Right lobe of liver (tissue), 6 donors: ENCODE data around the gene ABCB10. TPM values are rescaled to one million over a fixed set of nuclear protein-coding genes. Genes with fewer than 3 reads are reported as not detected.

Source experiments
- ATAC-seq, 4 donors: fragments of 200-7000 bp; cut with Tn5 transposase; one replicate each; pipeline ENCODE4 v1.9.1; 2020; ENCODE audit warnings: mild to moderate bottlenecking in 4 of 4, moderate library complexity in 4 of 4
- DNase-seq, 3 donors: peaks; one replicate each; pipeline ENCODE4 v3.0.0-alpha.2; 2020
- H3K27ac ChIP-seq, 3 donors: fragments of 200-600 bp; one replicate each; pipeline ENCODE4 v1.8.0; 2022
- H3K27me3 ChIP-seq, 2 donors: fragments of 200-600 bp; one replicate each; pipeline ENCODE4 v1.8.0; 2022
- H3K36me3 ChIP-seq, 4 donors: fragments of 200-600 bp; sonication (generic) in 1 of 4; one replicate each; pipeline versions ENCODE4 v1.5.1 to v1.8.0; 2017 to 2022; ENCODE audit warnings: control low read depth in 1 of 4
- H3K4me1 ChIP-seq, 4 donors: fragments of 200-600 bp; sonication (generic) in 1 of 4; one replicate each; pipeline versions ENCODE4 v1.5.1 to v1.8.0; 2017 to 2022; ENCODE audit warnings: control low read depth in 1 of 4
- H3K4me3 ChIP-seq, 3 donors: fragments of 200-600 bp; one replicate each; pipeline ENCODE4 v1.8.0; 2022
- H3K9me3 ChIP-seq, 4 donors: fragments of 200-600 bp; sonication (generic) in 1 of 4; one replicate each; pipeline versions ENCODE4 v1.5.1 to v1.8.0; 2017 to 2022; ENCODE audit warnings: control low read depth in 1 of 4
- CTCF ChIP-seq, 4 donors: fragments of 200-600 bp in 3 of 4; fragments of 450-650 bp in 1 of 4; IDR thresholded peaks; one replicate each; pipeline versions ENCODE4 v1.5.1 to v1.8.0; 2016 to 2022; ENCODE audit warnings: antibody characterized with exemption in 4 of 4, mild to moderate bottlenecking in 2 of 4
- POLR2A ChIP-seq: fragments of 450-650 bp; IDR thresholded peaks from one replicate; pipeline ENCODE4 v1.6.1; 2017; ENCODE audit warnings: antibody characterized with exemption, mild to moderate bottlenecking
- WGBS: methylation state at CpG from one replicate; pipeline ENCODE4 v1.1.6; 2018; ENCODE audit warnings: low coverage, low lambda C conversion rate; ENCODE audit not compliant: insufficient coverage; ENCODE audit errors: missing lambda C conversion rate; 5-methylcytosine and 5-hydroxymethylcytosine counted together
- intact Hi-C, 2 donors: fragments of 100-400 bp; cut with DNase I; formaldehyde crosslinking; loops; one replicate each; pipeline versions ENCODE4 v1.11.2 to v1.14.1; 2022
- total RNA-seq, 6 experiments: library from RNA; depleted of rRNA in 2 of 6; stranded (reverse); fragments of >200 nt in 2 of 6; fragmentation: NEBNext Ultra II Directional in 3 of 6; extraction: Animal tissue kit (Norgen Biotek cat#: 25700) in 3 of 6; gene quantifications; one replicate each; pipeline versions ENCODE4 v1.1.0 to v1.2.4, GENCODE V29; 2016 to 2023
- donor health status: DM: no; HTN: yes; CAD: no.
- donor health status: DM: no; HTN: no; CAD: no.
- donor health status: DM: no; HTN: no; CAD: no.
- donor health status: DM: no; HTN: yes; CAD: no.
- donor health status: DM: no; HTN: yes; CAD: no.

Gene ABCB10
- total RNA-seq, 6 experiments from 2014 or later: 12.9 to 16.2 (median 13.7) TPM

GRCh38 chr1:229594227-229595008, 35.9 kb upstream of the ABCB10 start:
- Histone ChIP-seq H3K27me3 (no peaks in the 10 kb centered on the region), H3K27ac (no peak overlapping the region), H3K4me1 (no peaks in the 10 kb centered on the region), H3K9me3 (no peaks in the 10 kb centered on the region), H3K4me3 (no peak overlapping the region), H3K36me3 (peaks cover 0 to 22% (median 8%) of the 10 kb centered on the region in 4 donors)
- DNase-seq: no peak
- intact Hi-C loops: no loop called here
- WGBS: 73% methylated on average over 5 of the region's 34 CpGs
- no peak for TF ChIP-seq CTCF (IDR thresholded peaks at IDR 0.05)
- TF ChIP-seq POLR2A: no peak
- no peak for ATAC-seq

GRCh38 chr1:229593800-229594199, 35.3 kb upstream of the ABCB10 start:
- 72% methylated on average over 4 of the region's 12 CpGs for WGBS
- no peaks in the 10 kb centered on the region for H3K27me3 ChIP-seq
- no peaks in the 10 kb centered on the region for H3K4me1 ChIP-seq
- H3K36me3 ChIP-seq: peaks cover 0 to 22% (median 8%) of the 10 kb centered on the region in 4 donors
- H3K9me3 ChIP-seq: no peaks in the 10 kb centered on the region
- DNase-seq: no peak
- ATAC-seq: no peak
- intact Hi-C loops: no loop called here
- H3K27ac ChIP-seq: no peak overlapping the region
- TF ChIP-seq POLR2A (no peak), CTCF (IDR thresholded peaks at IDR 0.05) (no peak)
- H3K4me3 ChIP-seq: no peak overlapping the region

- WGBS: 89% methylated on average over 5 of the region's 5 CpGs
- no peak overlapping the region for H3K27ac ChIP-seq
Observed at GRCh38 chr1:229590119-229590518, 31.6 kb upstream of the ABCB10 start.

GRCh38 chr1:229585338-229585737, 26.8 kb upstream of the ABCB10 start:
- Histone ChIP-seq H3K27ac (no peak overlapping the region), H3K9me3 (no peaks in the 10 kb centered on the region), H3K27me3 (no peaks in the 10 kb centered on the region), H3K36me3 (no peaks in the 10 kb centered on the region), H3K4me3 (no peak overlapping the region), H3K4me1 (no peaks in the 10 kb centered on the region)
- WGBS: 75% methylated on average over 2 of the region's 2 CpGs
- no peak for DNase-seq
- TF ChIP-seq CTCF (IDR thresholded peaks at IDR 0.05) (no peak), POLR2A (no peak)
- no peak for ATAC-seq
- intact Hi-C loops: no loop called here

More at GRCh38 chr1:229590119-229590518, 31.6 kb upstream of the ABCB10 start:
- H3K9me3 ChIP-seq: no peaks in the 10 kb centered on the region
- H3K36me3 ChIP-seq: peaks cover 0 to 22% (median 8%) of the 10 kb centered on the region in 4 donors
- DNase-seq (no peak), ATAC-seq (no peak)
- H3K4me3 ChIP-seq: no peak overlapping the region
- no peaks in the 10 kb centered on the region for H3K4me1 ChIP-seq
- no peak for TF ChIP-seq POLR2A
- intact Hi-C loops: no loop called here
- H3K27me3 ChIP-seq: no peaks in the 10 kb centered on the region

GRCh38 chr1:229582715-229583114, 24.2 kb upstream of the ABCB10 start:
- Histone ChIP-seq H3K9me3 (no peaks in the 10 kb centered on the region), H3K27ac (no peak overlapping the region), H3K4me3 (no peak overlapping the region), H3K27me3 (no peaks in the 10 kb centered on the region), H3K4me1 (no peaks in the 10 kb centered on the region), H3K36me3 (no peaks in the 10 kb centered on the region)
- DNase-seq (no peak), ATAC-seq (no peak)
- no peak for TF ChIP-seq POLR2A
- no peak for TF ChIP-seq CTCF (IDR thresholded peaks at IDR 0.05)
- intact Hi-C loops: no loop called here
- WGBS: 95% methylated on average over 4 of the region's 4 CpGs
